Activated T-cell treated with anti-CD3 and anti-CD28 coated beads for 24 hours (primary cell): ENCODE results near the gene OLFM2.
"Not testable (repeated sequence)": the region's sequence is repeated elsewhere in the genome, so short reads cannot be mapped to it uniquely, and the experiment has no call there.

ENCODE experiments used
- DNase-seq: peaks from one replicate; pipeline ENCODE4 v3.0.0-alpha.2; 2020; ENCODE audit warnings: low read depth

The OLFM2 gene

DNA sequence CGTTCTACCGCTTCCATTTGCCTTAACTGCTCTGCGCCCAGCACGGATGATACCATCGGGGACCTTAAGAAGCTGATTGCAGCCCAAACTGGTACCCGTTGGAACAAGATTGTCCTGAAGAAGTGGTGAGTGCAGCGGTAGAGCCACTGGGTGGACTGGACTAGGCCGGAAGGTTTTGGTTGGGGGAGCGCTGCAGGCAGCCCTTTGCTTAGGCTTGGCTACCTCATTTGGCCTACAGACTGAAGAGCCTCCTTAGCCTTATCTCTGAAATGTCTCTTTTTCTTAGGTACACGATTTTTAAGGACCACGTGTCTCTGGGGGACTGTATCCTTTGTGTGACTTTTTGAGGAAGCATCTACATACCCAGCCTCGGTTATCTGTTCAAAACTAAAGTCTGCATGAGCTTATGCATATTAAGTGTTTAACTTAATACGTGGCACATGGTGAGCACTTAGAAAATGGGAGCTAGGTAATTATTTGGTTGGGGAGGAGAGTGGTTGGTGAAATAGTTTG lies 107.7 kb downstream of the OLFM2 start:
- DNase-seq: no peak

DNA sequence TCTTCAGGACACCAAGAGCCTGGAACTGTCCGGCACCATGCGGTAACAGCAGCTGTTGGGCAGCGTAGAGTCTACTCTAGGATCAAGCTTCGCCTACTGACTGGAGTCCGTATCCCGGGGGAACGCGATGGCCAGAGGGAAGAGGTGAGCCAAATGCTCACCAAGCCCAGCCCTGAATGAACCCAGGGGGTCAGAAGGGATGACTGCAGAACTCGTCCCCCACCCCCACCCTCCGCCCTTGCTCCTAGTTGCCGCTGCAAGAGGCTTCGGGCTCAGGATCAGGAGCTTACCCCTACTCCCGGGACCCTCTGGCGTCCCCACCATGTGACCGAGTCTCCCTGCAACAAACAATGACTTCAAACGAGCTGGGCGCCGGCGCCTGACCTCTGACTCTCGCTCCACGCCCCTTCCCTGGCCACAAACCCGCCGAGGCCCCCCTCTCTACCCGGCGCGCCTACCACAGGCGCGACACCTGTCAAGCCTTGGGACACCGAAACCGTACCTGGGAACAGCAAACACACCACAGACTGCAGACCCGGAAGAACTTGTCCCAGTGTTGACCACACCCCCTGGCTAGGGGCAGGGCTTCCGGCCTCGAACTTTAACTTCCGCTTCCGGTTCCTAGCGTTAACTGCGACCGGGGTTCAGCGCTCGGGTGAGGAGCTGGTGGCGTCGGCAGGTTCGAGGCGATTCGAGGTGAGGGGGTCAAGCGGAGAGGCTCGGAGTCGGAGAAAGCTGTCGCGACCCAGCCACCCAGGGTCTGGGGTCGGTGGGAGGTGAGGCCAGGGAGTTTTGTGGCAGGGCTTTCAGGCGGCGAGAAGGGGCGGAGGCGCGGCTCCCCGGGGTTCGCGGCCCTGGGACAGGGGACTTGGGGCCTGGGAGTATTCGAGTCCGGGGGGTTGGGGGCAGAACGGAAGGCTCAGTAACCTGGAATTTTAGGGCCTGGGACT lies 108.8 kb downstream of the OLFM2 start, which contains the start of gene UBL5:
UBL5 (plus strand) TSS at position 630 of the 950 bp plus-strand sequence. CDS start 420 bp downstream, outside the sequence.
- DNase-seq: peak; percentile 92

DNA sequence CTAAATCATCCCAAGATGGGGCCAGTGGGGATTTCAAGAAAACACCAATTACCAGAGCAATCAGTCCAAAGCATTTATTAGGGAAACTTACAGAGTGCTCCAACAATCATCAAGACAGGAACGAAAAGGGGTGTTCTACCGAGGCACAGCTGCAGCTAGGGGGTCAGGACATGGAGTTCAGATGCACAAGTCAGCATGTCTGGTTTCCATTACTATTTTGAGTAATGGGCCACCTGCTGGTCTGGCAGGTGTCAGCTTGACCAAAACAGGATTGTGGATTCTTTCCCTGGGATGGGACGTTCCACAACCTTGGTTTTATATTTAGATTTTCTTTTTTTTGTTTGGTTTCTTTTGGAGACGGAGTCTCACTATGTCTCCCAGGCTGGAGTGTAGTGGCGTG lies 112.5 kb downstream of the OLFM2 start:
- no peak for DNase-seq

DNA sequence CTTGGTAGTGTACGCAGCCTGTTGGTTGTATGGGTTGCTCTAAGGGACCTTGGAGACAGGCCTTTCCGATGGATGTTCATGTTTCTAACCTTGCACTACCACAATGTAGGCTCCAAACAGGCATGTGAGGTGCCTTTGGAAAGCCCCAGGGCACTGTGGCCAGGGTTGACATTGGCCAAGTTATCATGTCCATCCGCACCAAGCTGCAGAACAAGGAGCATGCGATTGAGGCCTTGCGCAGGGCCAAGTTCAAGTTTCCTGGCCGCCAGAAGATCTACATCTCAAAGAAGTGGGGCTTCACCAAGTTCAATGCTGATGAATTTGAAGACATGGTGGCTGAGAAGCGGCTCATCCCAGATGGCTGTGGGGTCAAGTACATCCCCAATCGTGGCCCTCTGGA lies 116.3 kb downstream of the OLFM2 start:
- DNase-seq: not testable (repeated sequence)

DNA sequence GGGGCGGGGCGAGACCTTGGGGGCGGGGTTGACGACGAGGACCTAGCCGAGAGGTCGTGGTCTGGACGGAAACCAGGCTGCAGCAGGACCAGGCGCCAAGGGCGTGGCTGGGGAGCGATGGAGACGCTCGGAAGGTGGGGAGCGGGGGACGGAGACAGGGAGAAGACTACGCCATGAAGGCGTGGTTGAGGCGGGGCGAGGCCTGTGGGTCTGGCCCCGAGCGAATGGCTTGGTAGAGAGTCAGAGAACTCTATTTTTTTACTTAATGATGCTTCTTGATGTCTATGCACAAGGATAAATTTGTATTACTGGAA lies 116.8 kb downstream of the OLFM2 start:
- DNase-seq: no peak

DNA sequence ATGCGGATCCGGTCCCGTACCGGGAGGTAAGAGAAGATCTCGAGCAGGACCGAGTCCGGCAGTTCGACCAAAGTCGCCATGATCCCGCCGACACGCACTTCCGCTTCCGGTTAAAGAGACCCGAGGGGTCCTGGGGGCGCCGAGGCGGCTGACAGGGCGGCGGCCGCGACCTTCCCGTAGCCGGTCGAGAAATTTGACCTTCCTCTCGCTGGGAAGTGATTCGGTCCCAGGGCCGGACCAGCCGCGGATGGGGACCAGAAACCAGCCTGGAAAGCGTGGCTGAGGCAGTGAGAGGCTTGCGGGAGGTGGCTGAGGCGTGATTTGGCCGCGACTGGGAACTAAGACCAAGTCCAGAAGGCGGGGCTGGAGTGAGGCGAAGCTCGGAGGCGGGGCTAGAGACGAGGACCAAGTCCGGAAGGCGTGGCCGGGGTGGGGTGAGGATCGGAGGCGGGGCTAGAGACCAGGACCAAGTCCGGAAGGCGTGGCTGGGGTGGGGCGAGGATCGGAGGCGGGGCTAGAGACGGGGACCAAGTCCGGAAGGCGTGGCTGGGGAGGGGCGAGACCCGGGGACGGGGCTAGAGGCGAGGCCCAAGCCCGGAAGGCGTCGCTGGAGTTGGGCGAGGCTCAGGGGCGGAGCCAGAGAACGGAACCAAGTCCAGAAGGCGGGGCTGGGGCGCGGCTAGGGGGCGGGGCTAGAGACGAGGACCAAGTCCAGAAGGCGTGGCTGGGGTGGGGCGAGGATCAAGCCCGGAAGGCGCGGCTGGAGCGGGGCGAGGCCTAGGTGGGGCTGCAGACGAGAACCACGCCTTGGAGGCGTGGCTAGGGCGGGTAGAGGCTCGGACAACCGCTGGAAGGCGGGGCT lies 117.3 kb downstream of the OLFM2 start, which contains the start of gene FBXL12:
FBXL12 (minus strand) TSS at position 346 of the 862 bp plus-strand sequence; CDS start at position 80, 266 bp downstream.
- peak; percentile 100 for DNase-seq

DNA sequence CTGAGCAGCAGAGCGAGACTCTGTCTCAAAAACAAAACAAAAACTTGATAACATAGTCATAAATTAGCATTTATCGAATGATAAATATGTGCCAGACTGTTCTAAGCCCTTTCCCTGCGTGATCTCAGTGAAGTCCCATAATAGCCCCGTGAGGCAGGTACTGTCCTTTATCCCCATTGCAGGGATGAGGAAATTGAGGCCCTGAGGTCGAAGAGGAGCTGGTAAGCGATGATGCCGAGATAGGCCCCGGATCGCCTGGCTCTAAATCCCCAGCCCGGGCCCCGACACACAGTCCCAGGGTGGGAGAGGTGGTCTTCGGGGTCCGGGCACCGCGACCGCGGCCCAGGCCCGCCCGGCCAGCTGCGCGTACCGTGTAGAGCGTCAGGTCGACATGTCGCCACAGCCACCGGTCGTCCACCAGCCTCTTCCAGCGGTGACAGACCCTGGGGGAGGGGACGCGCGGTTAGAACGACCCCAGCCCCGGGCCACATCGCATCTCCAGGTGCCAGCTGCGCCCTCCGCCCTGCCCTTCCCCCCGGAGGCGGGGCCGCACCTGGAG lies 118.1 kb downstream of the OLFM2 start:
- no peak for DNase-seq

DNA sequence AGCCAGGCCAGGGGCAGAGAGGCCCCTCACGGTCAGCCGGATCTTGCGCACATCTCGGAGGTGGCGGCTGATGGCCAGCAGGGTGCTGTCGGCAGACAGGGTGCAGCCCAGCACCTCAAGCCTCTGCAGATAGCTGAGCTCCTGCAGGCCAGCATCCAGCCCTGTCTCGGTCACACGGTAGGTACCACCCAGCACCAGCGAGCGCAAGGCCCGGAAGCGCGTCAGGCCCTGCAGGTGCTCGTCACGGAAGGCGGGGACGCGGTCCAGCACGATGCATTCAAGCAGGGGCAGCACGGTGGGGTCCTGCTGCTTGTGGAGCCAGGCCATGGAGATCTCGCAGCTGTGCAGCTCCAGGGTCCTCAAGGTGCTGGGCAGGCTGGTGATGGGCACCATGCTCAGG lies 125.2 kb downstream of the OLFM2 start:
- DNase-seq: no peak

DNA sequence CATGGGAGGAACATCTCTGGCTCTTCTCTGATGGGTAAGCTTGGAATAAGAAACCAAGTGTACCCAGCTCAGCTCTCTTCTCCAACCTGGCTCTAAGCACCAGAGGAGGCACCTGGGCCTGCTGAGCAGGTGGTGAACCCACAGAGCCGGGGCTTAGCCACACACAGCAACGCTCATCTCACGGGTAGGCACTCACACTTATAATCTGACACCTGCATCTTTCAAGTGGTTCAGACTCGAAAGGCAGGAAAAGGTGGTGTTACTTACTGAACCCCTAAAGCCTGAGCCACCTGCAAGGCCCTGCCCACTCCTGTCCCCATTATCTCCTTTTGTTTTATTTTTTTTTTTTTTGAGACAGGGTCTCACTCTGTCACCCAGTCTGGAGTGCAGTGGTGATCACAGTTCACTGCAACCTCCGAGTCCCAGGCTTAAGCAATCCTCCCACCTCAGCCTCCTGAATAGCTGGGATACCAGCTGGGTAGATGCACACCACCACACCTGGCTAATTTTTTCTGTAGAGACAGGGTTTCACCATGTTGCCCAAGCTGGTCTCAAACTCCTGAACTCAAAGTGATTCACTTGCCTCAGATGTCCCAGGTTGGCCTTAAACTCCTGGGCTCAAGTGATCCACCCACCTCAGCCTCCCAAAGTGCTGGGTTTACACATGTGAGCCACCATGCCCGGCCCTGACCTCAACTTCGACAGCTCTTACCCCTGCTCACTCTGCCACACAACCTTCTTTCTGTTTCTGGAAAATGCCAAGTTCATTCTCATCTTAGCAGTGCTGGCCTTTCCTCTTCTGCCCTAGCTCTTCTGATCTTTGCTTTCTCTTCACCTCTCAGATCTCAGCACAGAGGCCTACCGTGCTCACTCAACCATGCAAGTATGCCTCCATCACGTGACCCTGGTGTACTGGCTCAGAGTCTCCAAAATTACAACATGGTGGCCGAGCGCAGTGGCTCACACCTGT lies 127.2 kb downstream of the OLFM2 start:
- DNase-seq: no peak

DNA sequence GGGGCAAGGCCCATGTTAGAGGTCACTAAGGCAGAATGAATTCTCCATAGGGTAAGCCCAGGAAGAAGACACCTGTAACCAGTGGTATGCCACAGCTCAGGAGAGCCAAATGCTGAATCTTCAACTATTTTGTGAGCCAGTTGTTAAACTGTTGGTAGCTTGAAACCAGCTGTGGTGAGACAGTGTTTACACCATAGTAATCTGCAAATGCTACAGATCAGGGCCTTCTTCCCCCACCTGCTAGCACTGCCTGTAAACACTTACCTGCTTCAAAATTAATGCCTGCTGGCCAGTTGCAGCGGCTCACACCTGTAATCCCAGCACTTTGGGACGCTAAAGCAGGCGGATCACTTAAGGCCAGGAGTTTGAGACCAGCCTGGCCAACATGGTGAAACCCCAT lies 129.5 kb downstream of the OLFM2 start:
- no peak for DNase-seq
